ENCODE measurements around the gene XYLB.

DNA sequence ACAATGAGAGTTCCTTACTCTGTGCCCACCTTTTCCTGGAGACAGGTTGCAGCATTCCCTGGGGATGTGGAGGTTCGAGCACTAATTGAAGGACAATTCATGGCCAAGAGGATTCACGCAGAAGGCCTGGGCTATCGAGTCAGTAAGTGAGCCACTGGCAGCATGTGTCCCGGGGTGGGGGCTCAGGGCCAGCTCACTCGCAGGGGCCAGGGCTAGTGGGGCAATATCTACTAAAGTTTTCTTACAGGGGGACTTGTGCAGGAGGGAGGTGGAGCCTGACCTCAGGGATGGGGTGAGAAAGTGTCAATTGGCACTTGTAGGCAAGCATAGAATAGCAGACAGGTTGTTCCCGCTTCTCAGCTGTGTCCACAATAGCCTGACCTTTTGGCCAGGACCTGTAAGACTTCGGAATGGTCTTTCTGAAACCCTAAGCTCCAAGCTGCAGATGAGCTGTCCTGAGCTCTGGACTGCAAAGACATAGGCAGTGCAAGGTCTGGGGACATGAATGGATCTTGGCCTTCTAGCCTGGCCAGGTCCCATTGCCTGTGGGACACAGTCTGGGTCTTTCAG is 32.7 kb downstream of the XYLB start:
- TF ChIP-seq ELF4 (IDR thresholded peaks at IDR 0.05) = no peak
- no peak for TF ChIP-seq FOXA1 (IDR thresholded peaks at IDR 0.05)
- TF ChIP-seq SP1 (IDR thresholded peaks at IDR 0.05) = no peak
- TF ChIP-seq, protein P1, sequence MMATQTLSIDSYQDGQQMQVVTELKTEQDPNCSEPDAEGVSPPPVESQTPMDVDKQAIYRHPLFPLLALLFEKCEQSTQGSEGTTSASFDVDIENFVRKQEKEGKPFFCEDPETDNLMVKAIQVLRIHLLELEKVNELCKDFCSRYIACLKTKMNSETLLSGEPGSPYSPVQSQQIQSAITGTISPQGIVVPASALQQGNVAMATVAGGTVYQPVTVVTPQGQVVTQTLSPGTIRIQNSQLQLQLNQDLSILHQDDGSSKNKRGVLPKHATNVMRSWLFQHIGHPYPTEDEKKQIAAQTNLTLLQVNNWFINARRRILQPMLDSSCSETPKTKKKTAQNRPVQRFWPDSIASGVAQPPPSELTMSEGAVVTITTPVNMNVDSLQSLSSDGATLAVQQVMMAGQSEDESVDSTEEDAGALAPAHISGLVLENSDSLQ (IDR thresholded peaks at IDR 0.05) = no peak
- TF ChIP-seq SUZ12 (IDR thresholded peaks at IDR 0.05) = no peak
- TF ChIP-seq BHLHE40 (IDR thresholded peaks at IDR 0.05; ENCODE audit: borderline replicate concordance) = no peak
- TF ChIP-seq TARDBP (IDR thresholded peaks at IDR 0.05) = no peak
- TF ChIP-seq HDGF (IDR thresholded peaks at IDR 0.05; ENCODE audit: borderline replicate concordance) = no peak
- no peak for TF ChIP-seq FOXM1 (IDR thresholded peaks at IDR 0.05; ENCODE audit: borderline replicate concordance)
- TF ChIP-seq ZNF384 (IDR thresholded peaks at IDR 0.05) = no peak
- TF ChIP-seq NFRKB (IDR thresholded peaks at IDR 0.05) = no peak
- TF ChIP-seq FOXK2 (IDR thresholded peaks at IDR 0.05) = no peak
- TF ChIP-seq CTBP1 (IDR thresholded peaks at IDR 0.05; ENCODE audit: borderline replicate concordance) = no peak
- TF ChIP-seq ARNT (IDR thresholded peaks at IDR 0.05) = no peak

Measured in HEK293T (cell line).